Liver (tissue), 9 donors: ENCODE data around the gene TAF15. TPM values are rescaled to one million over a fixed set of nuclear protein-coding genes. Genes with fewer than 3 reads are reported as not detected.
A peak's percentile ranks its signal among the peaks of the same experiment; 100 is the strongest.

Experiments used
- DNase-seq: peaks from one replicate; pipeline ENCODE4 v3.0.0-alpha.2; 2017; ENCODE audit warnings: low spot score
- H3K27ac ChIP-seq, 2 donors: one replicate each; pipeline ENCODE4 v1.7.0; 2013; ENCODE audit warnings: inconsistent platforms in 2 of 2, low read length in 2 of 2, control low read depth in 1 of 2, low read depth in 1 of 2, mild to moderate bottlenecking in 1 of 2
- H3K27me3 ChIP-seq, 4 donors: one replicate each; pipeline versions ENCODE4 v1.6.1 to v1.7.0; 2013; ENCODE audit warnings: low read length in 3 of 4, inconsistent platforms in 1 of 4, mild to moderate bottlenecking in 1 of 4, moderate library complexity in 1 of 4; ENCODE audit not compliant: control insufficient read depth in 4 of 4, insufficient read depth in 4 of 4
- H3K36me3 ChIP-seq, 4 donors: one replicate each; pipeline versions ENCODE4 v1.6.1 to v1.7.0; 2013; ENCODE audit warnings: low read length in 3 of 4, mild to moderate bottlenecking in 3 of 4, low read depth in 1 of 4, moderate library complexity in 1 of 4; ENCODE audit not compliant: control insufficient read depth in 4 of 4, insufficient read depth in 3 of 4
- H3K4me1 ChIP-seq, 4 donors: one replicate each; pipeline versions ENCODE4 v1.6.1 to v1.7.0; 2013; ENCODE audit warnings: low read length in 3 of 4, mild to moderate bottlenecking in 3 of 4, moderate library complexity in 1 of 4; ENCODE audit not compliant: control insufficient read depth in 4 of 4, insufficient read depth in 4 of 4
- H3K4me3 ChIP-seq, 3 donors: one replicate each; pipeline versions ENCODE4 v1.6.1 to v1.7.0; 2013; ENCODE audit warnings: low read length in 3 of 3, control low read depth in 1 of 3, low read depth in 1 of 3, mild to moderate bottlenecking in 1 of 3
- H3K9ac ChIP-seq, 2 donors: one replicate each; pipeline ENCODE4 v1.7.0; 2013; ENCODE audit warnings: low read length in 2 of 2, mild to moderate bottlenecking in 2 of 2, moderate library complexity in 2 of 2, control low read depth in 1 of 2, low read depth in 1 of 2
- H3K9me3 ChIP-seq, 4 donors: one replicate each; pipeline versions ENCODE4 v1.6.1 to v1.7.0; 2013; ENCODE audit warnings: low read length in 3 of 4; ENCODE audit not compliant: control insufficient read depth in 4 of 4
- CTCF ChIP-seq: fragments of 150-350 bp; IDR thresholded peaks from 2 replicates; pipeline ENCODE4 v1.5.1; 2017; ENCODE audit warnings: improper control_type of control experiment, low read depth, low read length; ENCODE audit not compliant: missing input control
- EGR1 ChIP-seq, 2 donors: IDR thresholded peaks; 2 replicates each; pipeline ENCODE4 v1.6.1; 2016 to 2018; ENCODE audit warnings: antibody characterized with exemption in 2 of 2, low read depth in 2 of 2
- FOXA1 ChIP-seq: IDR thresholded peaks from 2 replicates; pipeline ENCODE4 v1.6.1; 2016; ENCODE audit warnings: antibody characterized with exemption
- FOXA2 ChIP-seq: IDR thresholded peaks from 2 replicates; pipeline ENCODE4 v1.6.1; 2016; ENCODE audit warnings: antibody characterized with exemption
- GABPA ChIP-seq, 2 donors: IDR thresholded peaks in 1 of 2; conservative IDR thresholded peaks in 1 of 2; 2 replicates each; pipeline ENCODE4 v1.6.1; 2016; ENCODE audit warnings: antibody characterized with exemption in 2 of 2, mild to moderate bottlenecking in 1 of 2, moderate library complexity in 1 of 2
- HNF4A ChIP-seq, 2 donors: conservative IDR thresholded peaks; 2 replicates each; pipeline ENCODE4 v1.6.1; 2016; ENCODE audit warnings: antibody characterized with exemption in 2 of 2, mild to moderate bottlenecking in 2 of 2
- HNF4G ChIP-seq: IDR thresholded peaks from 2 replicates; pipeline ENCODE4 v1.6.1; 2016; ENCODE audit warnings: antibody characterized with exemption
- JUND ChIP-seq, 2 donors: IDR thresholded peaks; 2 replicates each; pipeline ENCODE4 v1.6.1; 2016; ENCODE audit warnings: antibody characterized with exemption in 2 of 2
- NR2F2 ChIP-seq: IDR thresholded peaks from 2 replicates; pipeline ENCODE4 v1.6.1; 2016; ENCODE audit warnings: antibody characterized with exemption
- RAD21 ChIP-seq, 2 donors: IDR thresholded peaks; 2 replicates each; pipeline ENCODE4 v1.6.1; 2016; ENCODE audit warnings: antibody characterized with exemption in 2 of 2, mild to moderate bottlenecking in 2 of 2
- REST ChIP-seq: IDR thresholded peaks from 2 replicates; pipeline ENCODE4 v1.6.1; 2016; ENCODE audit warnings: antibody characterized with exemption, mild to moderate bottlenecking
- RXRA ChIP-seq, 2 donors: IDR thresholded peaks; 2 replicates each; pipeline ENCODE4 v1.6.1; 2017 to 2018; ENCODE audit warnings: antibody characterized with exemption in 2 of 2, mild to moderate bottlenecking in 1 of 2
- SP1 ChIP-seq: IDR thresholded peaks from 2 replicates; pipeline ENCODE4 v1.6.1; 2018; ENCODE audit warnings: antibody characterized with exemption, mild to moderate bottlenecking
- TAF1 ChIP-seq: conservative IDR thresholded peaks from 2 replicates; pipeline ENCODE4 v1.6.1; 2016; ENCODE audit warnings: antibody characterized with exemption, mild to moderate bottlenecking
- YY1 ChIP-seq: IDR thresholded peaks from 2 replicates; pipeline ENCODE4 v1.6.1; 2016; ENCODE audit warnings: antibody characterized with exemption, mild to moderate bottlenecking
- ZBTB33 ChIP-seq: IDR thresholded peaks from 2 replicates; pipeline ENCODE4 v1.6.1; 2016; ENCODE audit warnings: antibody characterized with exemption
- WGBS: extraction: QIAGEN DNeasy Blood & Tissue Kit; methylation state at CpG from one replicate; pipeline ENCODE4 v1.1.7; 2013; 5-methylcytosine and 5-hydroxymethylcytosine counted together
- polyA plus RNA-seq, 2 donors: library from polyadenylated mRNA; stranded (reverse) in 1 of 2; unstranded in 1 of 2; fragments of 200-250 nt in 1 of 2; fragments of >200 nt in 1 of 2; fragmentation: Nextera tagmentation in 1 of 2; extraction: Ambion mirVana in 1 of 2; gene quantifications; one replicate each; pipeline versions ENCODE4 v1.2.1 to v1.2.3, GENCODE V29; 2013 to 2015
- total RNA-seq, 2 donors: library from RNA; depleted of rRNA; stranded (reverse); fragments of >200 nt; gene quantifications; one replicate each; pipeline ENCODE4 v1.2.3, GENCODE V29; 2014
- TF ChIP-seq, protein P1 (sequence below): IDR thresholded peaks from 2 replicates; pipeline ENCODE4 v1.6.1; 2016; ENCODE audit warnings: antibody characterized with exemption
- TF ChIP-seq, protein P2 (sequence below): IDR thresholded peaks from 2 replicates; pipeline ENCODE4 v1.6.1; 2016; ENCODE audit warnings: antibody characterized with exemption
- donor health status: healthy.
- donor health status: healthy.
- donor health status: healthy.
- donor health status: healthy.
- donor health status: healthy.

TAF15 gene
- total and polyA plus RNA-seq, 4 donors = 13.5 to 75.0 (median 67.6) TPM

DNA sequence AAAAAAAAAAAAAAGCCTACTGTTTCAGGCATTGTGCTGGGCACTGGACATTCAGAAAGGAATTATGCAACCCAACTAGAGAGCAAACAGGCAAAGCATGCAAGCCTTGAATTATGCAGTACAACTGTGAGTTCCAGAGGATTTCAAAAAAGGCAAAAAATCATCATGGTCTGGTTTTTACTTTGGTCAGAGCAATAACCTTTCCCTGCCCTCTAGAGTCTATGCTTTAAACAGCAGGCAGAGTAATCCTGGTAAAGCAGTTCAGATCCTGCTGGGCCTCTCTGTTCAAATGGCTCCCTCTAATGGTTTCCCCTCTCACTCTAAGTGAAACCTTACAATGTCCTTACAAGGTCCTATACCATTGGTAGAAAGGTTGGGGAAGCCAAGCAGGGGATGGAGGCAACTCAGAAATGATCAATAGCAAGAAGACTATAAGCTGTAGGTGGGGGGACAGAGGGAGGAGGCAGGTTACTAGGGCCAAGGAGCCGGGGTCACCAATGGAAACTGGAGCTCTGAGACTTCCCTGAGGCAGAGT, 4.6 kb upstream of the TAF15 start:
- no peaks in the 10 kb centered on the region for H3K36me3 ChIP-seq
- no peak overlapping the region for H3K9ac ChIP-seq
- DNase-seq = no peak
- no peak overlapping the region for H3K27ac ChIP-seq
- H3K9me3 ChIP-seq = no peaks in the 10 kb centered on the region
- 52% methylated on average over 1 of the region's 1 CpG for WGBS
- H3K27me3 ChIP-seq = no peaks in the 10 kb centered on the region
- H3K4me3 ChIP-seq = no peak overlapping the region
- peaks cover 1 to 14% (median 5%) of the 10 kb centered on the region in 4 donors for H3K4me1 ChIP-seq
- TF ChIP-seq REST (no peak), YY1 (peak; percentile 77), HNF4A (conservative IDR thresholded peaks at IDR 0.05) (peak; percentile 52 to 56), ZBTB33 (no peak), FOXA1 (no peak), GABPA (IDR thresholded peaks at IDR 0.05 in 1 of 2, conservative IDR thresholded peaks at IDR 0.05 in 1 of 2) (no peak), EGR1 (IDR thresholded peaks at IDR 0.05; ENCODE audit: low read depth in 2 of 2) (no peak), NR2F2 (peak; percentile 48), RAD21 (IDR thresholded peaks at IDR 0.05) (peak; percentile 97 to 99), HNF4G (peak; percentile 32), CTCF (peak; percentile 94), TAF1 (no peak), JUND (IDR thresholded peaks at IDR 0.05) (no peak), SP1 (peak; percentile 73), FOXA2 (peak; percentile 34), RXRA (IDR thresholded peaks at IDR 0.05) (peak; percentile 59 to 67)
- TF ChIP-seq, protein P1, sequence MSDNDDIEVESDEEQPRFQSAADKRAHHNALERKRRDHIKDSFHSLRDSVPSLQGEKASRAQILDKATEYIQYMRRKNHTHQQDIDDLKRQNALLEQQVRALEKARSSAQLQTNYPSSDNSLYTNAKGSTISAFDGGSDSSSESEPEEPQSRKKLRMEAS = peak; percentile 57
- TF ChIP-seq, protein P2, sequence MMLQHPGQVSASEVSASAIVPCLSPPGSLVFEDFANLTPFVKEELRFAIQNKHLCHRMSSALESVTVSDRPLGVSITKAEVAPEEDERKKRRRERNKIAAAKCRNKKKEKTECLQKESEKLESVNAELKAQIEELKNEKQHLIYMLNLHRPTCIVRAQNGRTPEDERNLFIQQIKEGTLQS = peak; percentile 61
